COLO668 (cell line): ENCODE data around the gene PRKCB.
"Not testable (repeated sequence)": the region's sequence is repeated elsewhere in the genome, so short reads cannot be mapped to it uniquely, and the experiment has no call there.

Source experiments
- DNase-seq: peaks from one replicate; lab custom pipeline; 2025; ENCODE audit not compliant: unreplicated experiment; lab: John Stamatoyannopoulos, UW

PRKCB gene

DNA sequence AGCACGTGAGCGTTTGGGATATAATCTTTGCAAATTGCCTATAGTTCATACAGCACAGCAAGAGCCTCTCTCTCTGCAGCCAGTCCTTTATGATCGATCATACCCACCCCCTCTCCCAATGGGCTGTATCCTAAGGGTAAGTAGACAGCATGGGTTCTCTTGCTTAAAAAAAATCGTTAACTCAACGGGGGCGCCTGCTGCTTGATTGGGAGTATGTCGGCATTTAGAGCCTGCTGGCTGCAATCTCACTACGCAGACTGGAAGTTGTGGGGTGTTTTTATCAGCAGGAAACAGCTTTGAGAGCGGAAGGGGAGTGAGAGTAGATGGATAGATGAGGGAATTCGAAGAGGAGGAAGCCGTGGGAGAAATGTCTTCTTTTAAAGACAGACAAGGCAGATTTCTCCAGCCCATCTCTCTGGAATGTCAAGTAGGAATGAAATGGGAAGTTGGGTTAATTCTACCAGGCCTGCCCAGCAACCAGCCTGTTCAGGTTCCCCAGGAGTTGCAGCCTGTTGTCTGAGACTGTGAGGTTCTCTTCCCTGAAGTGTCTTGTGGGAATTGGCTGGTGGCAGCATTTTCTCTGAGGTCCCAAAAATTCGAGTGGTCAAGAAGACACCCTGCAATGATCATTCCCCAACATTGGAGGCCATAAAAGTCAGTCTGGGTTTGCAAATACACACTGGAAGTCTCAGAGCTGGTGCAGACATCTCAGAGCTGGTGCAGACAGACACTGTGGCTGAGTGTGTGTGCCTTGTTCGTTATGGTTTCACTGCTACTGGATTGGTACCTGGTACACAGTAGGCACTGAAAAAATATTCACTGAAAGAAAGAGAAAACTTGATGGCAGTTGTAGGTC, 65.6 kb downstream of the PRKCB start:
- DNase-seq = no peak

DNA sequence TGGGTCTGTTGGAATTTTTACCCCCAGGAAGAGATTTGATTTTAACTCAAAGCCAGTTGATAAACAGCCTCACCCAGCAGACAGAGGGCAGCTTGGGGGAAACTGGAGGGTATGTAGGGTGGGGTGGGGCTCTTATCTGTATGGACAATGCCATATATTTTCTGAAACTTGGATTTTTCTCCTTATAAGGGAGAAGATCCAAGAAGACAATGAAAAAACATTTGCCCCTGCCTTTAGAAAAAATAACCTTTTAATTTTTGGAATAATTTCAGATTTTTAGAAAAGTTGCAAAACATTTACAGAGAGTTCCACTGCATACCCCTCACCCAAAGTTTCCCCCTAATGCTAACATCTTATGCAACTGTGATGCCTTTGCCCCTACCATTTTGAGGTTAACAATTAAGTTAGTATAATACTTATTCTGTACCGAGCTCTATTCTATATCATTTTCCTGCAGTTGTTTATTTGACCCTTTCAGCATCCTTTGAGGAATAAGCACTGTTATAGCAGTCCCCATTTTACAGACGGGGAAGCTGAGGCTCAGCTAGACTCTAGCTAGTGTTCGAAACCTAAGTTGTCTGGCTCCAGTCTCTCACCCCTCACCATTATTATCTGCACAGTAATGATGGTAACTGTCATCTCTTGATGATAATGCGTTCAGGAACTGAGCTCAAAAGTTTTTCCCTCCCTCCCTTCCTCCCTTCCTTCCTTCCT, 66.4 kb downstream of the PRKCB start:
- no peak for DNase-seq

- no peak for DNase-seq
Observed at GRCh38 chr16:23902748-23903414, 67.1 kb downstream of the PRKCB start.

- DNase-seq = no peak
Observed at GRCh38 chr16:23905027-23905426, 69.2 kb downstream of the PRKCB start.

DNA sequence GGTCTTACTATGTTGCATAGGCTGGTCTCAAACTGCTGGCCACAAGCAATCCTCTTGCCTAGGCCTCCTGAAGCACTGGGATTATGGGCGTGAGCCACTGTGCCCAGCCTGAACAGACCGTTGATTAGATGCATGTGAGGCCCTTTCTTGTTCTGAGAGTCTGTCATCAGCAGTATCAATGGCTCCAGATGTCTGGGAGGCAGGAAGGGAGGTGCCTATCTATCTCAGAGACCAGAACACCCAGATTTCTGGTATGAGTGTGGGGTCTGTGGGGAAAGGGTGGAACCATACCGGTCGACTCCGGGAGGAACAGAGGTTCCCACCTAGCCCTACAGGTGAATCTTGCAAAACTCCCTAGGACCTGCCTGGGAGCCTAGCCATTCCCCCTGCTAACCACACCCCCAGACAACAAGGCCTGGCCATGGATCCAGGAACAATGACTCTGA, 71.7 kb downstream of the PRKCB start:
- DNase-seq = no peak

DNA sequence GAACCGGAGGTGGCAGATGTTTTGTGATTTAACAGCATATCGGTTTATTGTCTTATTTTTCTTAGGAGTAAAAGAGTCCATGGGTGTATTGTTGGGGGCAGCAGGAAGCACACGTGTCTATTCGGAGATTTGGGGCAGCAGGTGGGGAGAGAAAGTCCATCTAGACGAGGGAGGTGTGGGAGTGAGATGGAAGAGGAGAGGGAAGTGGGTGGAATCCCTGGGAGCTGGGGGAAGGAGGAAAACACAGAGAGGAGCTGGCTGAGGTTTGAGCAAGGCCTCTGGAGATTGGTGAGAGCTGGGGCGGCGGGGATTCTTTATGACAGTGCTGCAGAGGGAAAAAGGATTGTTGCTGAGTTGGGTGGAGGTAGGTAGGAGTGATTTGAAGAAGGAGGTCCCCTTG, 72.1 kb downstream of the PRKCB start:
- DNase-seq = no peak

- no peak for DNase-seq
Observed at GRCh38 chr16:23908790-23909189, 73.0 kb downstream of the PRKCB start.

DNA sequence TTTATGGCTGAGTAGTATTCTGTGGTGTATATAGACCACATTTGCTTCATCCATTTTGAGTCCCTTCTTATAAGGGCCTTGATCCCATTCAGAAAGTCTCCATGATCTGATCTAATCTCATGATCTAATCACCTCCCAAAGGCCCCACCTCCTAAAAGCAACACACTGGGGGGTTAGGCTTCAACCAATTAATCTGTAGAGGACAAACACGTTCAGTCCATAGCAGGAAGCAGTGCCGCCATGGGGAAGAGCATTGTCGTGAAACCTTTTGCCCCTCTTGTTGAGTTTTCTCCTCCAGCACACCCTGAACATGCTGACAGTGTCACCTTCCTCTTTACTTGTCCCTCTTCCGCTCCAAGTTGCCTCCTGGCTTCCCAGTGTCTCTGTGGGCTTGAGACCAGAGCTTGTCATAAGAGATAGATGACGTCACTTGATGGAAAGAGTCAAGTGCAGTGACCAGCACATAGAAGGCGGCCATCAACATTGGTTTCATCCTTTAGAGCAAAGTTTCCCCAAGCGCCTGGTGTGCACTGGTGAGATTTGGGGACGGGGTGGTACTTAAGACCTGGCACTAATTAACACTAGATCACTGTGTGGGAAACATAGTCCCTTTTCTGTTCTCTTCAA, 74.1 kb downstream of the PRKCB start:
- DNase-seq = no peak

GRCh38 chr16:23914946-23915530, 79.3 kb downstream of the PRKCB start:
- no peak for DNase-seq

GRCh38 chr16:23916552-23916951, 80.8 kb downstream of the PRKCB start:
- DNase-seq = not testable (repeated sequence)

DNA sequence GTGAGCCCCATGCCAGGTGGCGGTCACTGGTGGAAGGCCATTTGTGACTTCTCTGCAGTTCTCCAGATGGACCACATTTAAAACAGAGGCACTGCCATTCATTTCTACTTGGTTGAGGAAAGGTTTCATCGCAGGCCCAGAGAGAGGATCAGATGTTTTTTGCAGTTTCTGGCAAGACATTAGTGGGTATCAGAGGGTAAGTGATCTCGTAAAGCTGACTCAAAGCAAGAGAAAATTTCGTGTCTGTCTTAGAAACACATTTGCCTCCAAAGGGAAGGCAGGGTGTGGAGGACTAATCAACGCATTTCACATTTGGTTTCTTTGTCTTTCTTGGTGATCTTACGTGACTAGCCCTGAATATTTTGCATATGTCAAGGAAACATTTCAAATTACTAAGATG, 81.8 kb downstream of the PRKCB start:
- no peak for DNase-seq

DNA sequence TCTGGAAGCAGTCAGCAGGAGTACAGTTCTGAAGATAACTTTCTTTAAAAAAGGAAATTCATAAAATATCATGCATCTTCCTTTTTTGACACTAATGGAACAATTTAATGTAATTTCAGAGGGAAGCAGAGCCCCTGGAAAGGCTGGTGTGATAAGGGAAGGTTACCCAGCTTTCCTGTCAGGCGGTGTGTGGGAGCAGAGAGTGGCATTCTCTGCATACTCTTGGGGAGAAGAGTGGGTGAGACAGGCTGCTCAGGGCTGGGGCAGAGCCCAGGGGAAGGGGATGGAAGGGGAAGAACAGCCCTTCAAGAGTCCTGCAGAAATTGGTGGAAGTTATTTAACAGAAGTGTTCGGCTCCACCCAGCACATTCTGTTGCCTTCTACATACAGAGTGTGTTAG, 84.7 kb downstream of the PRKCB start:
- no peak for DNase-seq

GRCh38 chr16:23920899-23921298, 85.1 kb downstream of the PRKCB start:
- no peak for DNase-seq

GRCh38 chr16:23922406-23922805, 86.6 kb downstream of the PRKCB start:
- no peak for DNase-seq

DNA sequence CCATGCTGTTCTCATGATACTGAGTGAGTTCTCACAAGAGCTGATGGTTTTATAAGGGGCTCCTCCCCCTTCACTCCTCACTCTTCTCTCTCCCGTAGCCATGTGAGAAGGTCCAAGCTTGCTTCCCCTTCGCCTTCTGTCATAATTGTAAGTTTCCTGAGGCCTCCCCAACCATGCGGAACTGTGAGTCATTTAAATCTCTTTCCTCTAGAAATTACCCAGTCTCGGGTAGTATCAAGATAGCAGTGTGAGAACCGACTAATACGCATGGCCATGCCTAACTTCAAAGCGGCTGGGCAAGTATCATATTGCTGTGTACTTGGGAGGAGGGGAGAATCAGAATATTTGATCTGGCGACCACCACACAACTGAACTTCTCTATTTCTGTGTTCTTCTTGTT, 88.3 kb downstream of the PRKCB start:
- DNase-seq = no peak

- DNase-seq = no peak
Observed at GRCh38 chr16:23927796-23928195, 92.0 kb downstream of the PRKCB start.

- no peak for DNase-seq
Observed at GRCh38 chr16:23929237-23929636, 93.5 kb downstream of the PRKCB start.

DNA sequence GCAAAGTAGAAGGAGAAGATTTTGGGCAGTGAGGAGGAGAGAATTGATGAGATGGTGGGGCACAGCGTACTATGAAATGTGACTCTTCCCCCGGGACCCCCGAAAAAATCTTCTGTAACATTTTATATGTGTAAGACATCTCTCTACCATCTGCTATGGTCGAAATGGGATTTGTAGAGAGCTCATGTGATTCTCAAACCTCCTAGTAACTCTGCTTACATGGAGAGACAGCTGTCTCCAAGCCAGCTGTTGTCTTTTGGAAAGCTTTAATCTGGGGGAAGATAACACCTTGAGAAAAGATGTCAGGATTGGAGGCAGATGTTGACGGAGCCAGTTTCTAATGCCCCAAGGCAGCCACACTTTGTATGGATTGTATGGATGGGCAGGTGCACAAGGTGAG, 94.1 kb downstream of the PRKCB start:
- DNase-seq = no peak

GRCh38 chr16:23930791-23931190, 95.0 kb downstream of the PRKCB start:
- no peak for DNase-seq

GRCh38 chr16:23931199-23931598, 95.4 kb downstream of the PRKCB start:
- no peak for DNase-seq

GRCh38 chr16:23933650-23934049, 97.9 kb downstream of the PRKCB start:
- not testable (repeated sequence) for DNase-seq
